K562 (cell line): ENCODE measurements around the gene MLKL. TPM values are rescaled to one million over a fixed set of nuclear protein-coding genes. Genes with fewer than 3 reads are reported as not detected.

Experiments
- ATAC-seq: fragments of 200-7000 bp; cut with Tn5 transposase; 3 replicates; pipeline ENCODE4 v1.9.1; 2020; ENCODE audit warnings: moderate library complexity
- BruUV-seq: library from RNA; stranded (reverse); fragments of 400-500 nt; replicated peaks from 2 replicates; lab custom pipeline; 2021; lab: Mats Ljungman, UMichigan
- CTCF ChIA-PET: fragments of 300-600 bp; formaldehyde crosslinking; extraction: SDS; loops from one replicate; lab custom pipeline; 2021; ENCODE audit warnings: low intra/inter-chr PET ratio; lab: Yijun Ruan, JAX
- POLR2A ChIA-PET: fragments of 300-600, 350-650 bp; sonication (Branson Sonifier 250); formaldehyde crosslinking; extraction: SDS; loops from one replicate; lab custom pipeline; 2021; ENCODE audit warnings: antibody characterized with exemption, inconsistent platforms; lab: Yijun Ruan, JAX
- DNase-seq, 4 experiments: peaks; one replicate each; pipeline versions ENCODE4 v3.0.0 to v3.0.0-alpha.2; 2011 to 2018; ENCODE audit warnings: low spot score in 3 of 4, mixed read lengths in 3 of 4; ENCODE audit errors: extremely low read depth in 1 of 4
- FAIRE-seq: peaks from 2 replicates; lab custom pipeline; 2011; peaks lifted over from hg19 to GRCh38; lab: Jason Lieb, UNC
- H2AFZ ChIP-seq: 2 replicates; pipeline ENCODE4 v1.6.0; 2011; ENCODE audit warnings: low read depth, low read length, control low read depth, inconsistent platforms
- H3K27ac ChIP-seq: fragments of 200-600 bp; 3 replicates; pipeline ENCODE4 v1.8.0; 2011; ENCODE audit warnings: low read depth, mild to moderate bottlenecking, control low read depth, inconsistent platforms, low read length, moderate library complexity, mixed read lengths; ENCODE audit errors: extremely low read depth
- H3K27me3 ChIP-seq, 2 experiments: fragments of 300-600 bp in 1 of 2; 2 replicates in 1 of 2; 3 replicates in 1 of 2; pipeline versions ENCODE4 v1.6.0 to v1.8.0; 2011; ENCODE audit warnings: inconsistent platforms in 2 of 2, low read length in 2 of 2, mild to moderate bottlenecking in 1 of 2, mixed read lengths in 1 of 2, moderate library complexity in 1 of 2; ENCODE audit not compliant: control insufficient read depth in 2 of 2, insufficient read depth in 2 of 2
- H3K36me3 ChIP-seq: fragments of 300-600 bp; 3 replicates; pipeline ENCODE4 v1.8.0; 2011; ENCODE audit warnings: mild to moderate bottlenecking, low read length, inconsistent platforms; ENCODE audit not compliant: control insufficient read depth, insufficient read depth
- H3K4me1 ChIP-seq, 2 experiments: fragments of 200-600 bp in 1 of 2; replicated peaks in 1 of 2; 2 replicates in 1 of 2; 3 replicates in 1 of 2; pipeline versions ENCODE4 v1.5.1 to v1.8.0; 2011; ENCODE audit warnings: inconsistent platforms in 2 of 2, low read length in 2 of 2, mild to moderate bottlenecking in 1 of 2, mixed read lengths in 1 of 2, moderate library complexity in 1 of 2; ENCODE audit not compliant: control insufficient read depth in 2 of 2, insufficient read depth in 2 of 2
- H3K4me2 ChIP-seq: 2 replicates; pipeline ENCODE4 v1.6.1; 2011; ENCODE audit warnings: low read length, control low read depth, inconsistent platforms, mixed read lengths; ENCODE audit not compliant: insufficient read depth
- H3K4me3 ChIP-seq: fragments of 200-600 bp; sonication (generic), shearing (Covaris generic); 2 replicates; pipeline ENCODE4 v1.5.1; 2016; ENCODE audit warnings: control low read depth, inconsistent platforms
- H3K79me2 ChIP-seq: fragments of 200-600 bp; 3 replicates; pipeline ENCODE4 v1.8.0; 2011; ENCODE audit warnings: low read length, inconsistent platforms; ENCODE audit not compliant: control insufficient read depth, insufficient read depth
- H3K9ac ChIP-seq, 2 experiments: 2 replicates each; pipeline versions ENCODE4 v1.6.0 to v1.6.1; 2011; ENCODE audit warnings: low read depth in 2 of 2, low read length in 2 of 2, control low read depth in 1 of 2, inconsistent platforms in 1 of 2, mild to moderate bottlenecking in 1 of 2, mixed read lengths in 1 of 2; ENCODE audit not compliant: insufficient read depth in 1 of 2
- H3K9me1 ChIP-seq: one replicate; pipeline ENCODE4 v1.6.0; 2011; ENCODE audit warnings: inconsistent platforms, mild to moderate bottlenecking, low read length, moderate library complexity; ENCODE audit not compliant: control insufficient read depth, insufficient read depth
- H3K9me3 ChIP-seq: replicated peaks from 2 replicates; pipeline ENCODE4 v1.5.1; 2011; ENCODE audit warnings: low read depth, low read length, inconsistent platforms; ENCODE audit not compliant: control insufficient read depth, insufficient read depth
- H4K20me1 ChIP-seq: replicated peaks from 2 replicates; pipeline ENCODE4 v1.6.1; 2011; ENCODE audit warnings: low read length, inconsistent platforms, mixed read lengths; ENCODE audit not compliant: control insufficient read depth, insufficient read depth
- TBL1XR1 ChIP-seq, 2 experiments: IDR thresholded peaks; 2 replicates each; pipeline ENCODE4 v1.6.1; 2012; ENCODE audit warnings: improper control_type of control experiment in 2 of 2, low read length in 2 of 2, mild to moderate bottlenecking in 1 of 2
- WGBS: fragments of 100-300 bp; shearing (Covaris generic); methylation state at CpG from one replicate; pipeline ENCODE4 v1.1.6; 2016; ENCODE audit warnings: low coverage, mixed read lengths; ENCODE audit not compliant: insufficient coverage; ENCODE audit errors: missing lambda C conversion rate; 5-methylcytosine and 5-hydroxymethylcytosine counted together
- in situ Hi-C: fragments of 300-500 bp; cut with MboI; formaldehyde crosslinking; loops from 4 replicates; pipeline ENCODE4 v1.15.0; 2018; ENCODE audit warnings: inconsistent platforms, mixed read lengths
- intact Hi-C: fragments of 100-400 bp; cut with micrococcal nuclease; formaldehyde crosslinking; loops from 2 replicates; pipeline ENCODE4 v1.14.2; 2022
- polyA plus RNA-seq, 8 experiments: library from polyadenylated mRNA; depleted of rRNA in 4 of 8; stranded (reverse) in 5 of 8; unstranded in 3 of 8; fragments of >200 nt; fragmentation: Nextera tagmentation in 2 of 8; fragmentation: Illumina TruSeq in 1 of 8; extraction: Ambion mirVana in 2 of 8; extraction: Trizol in 1 of 8; gene quantifications; 2 replicates each; pipeline versions ENCODE4 v1.2.1 to v1.2.3, GENCODE V29; 2011 to 2014; ENCODE audit warnings: inconsistent platforms in 1 of 8, missing spikeins in 1 of 8
- total RNA-seq, 7 experiments: library from RNA; depleted of rRNA in 6 of 7; stranded (reverse); fragments of >200 nt in 6 of 7; fragmentation: Illumina TruSeq in 2 of 7; extraction: Trizol in 2 of 7; gene quantifications; 2 replicates each; pipeline versions ENCODE4 v1.2.1 to v1.2.3, GENCODE V29; 2011 to 2021; ENCODE audit warnings: low replicate concordance in 1 of 7
- TF ChIP-seq, protein P1 (sequence below), 3 experiments: IDR thresholded peaks in 2 of 3; conservative IDR thresholded peaks in 1 of 3; 2 replicates each; pipeline ENCODE4 v1.5.1; 2011 to 2012; ENCODE audit warnings: low read length in 3 of 3, mild to moderate bottlenecking in 3 of 3, control low read depth in 2 of 3, improper control_type of control experiment in 1 of 3, inconsistent platforms in 1 of 3, low read depth in 1 of 3, mixed read lengths in 1 of 3, moderate library complexity in 1 of 3; ENCODE audit not compliant: insufficient read depth in 2 of 3

Gene MLKL
- total and polyA plus RNA-seq, 9 of the 15 experiments (the other 6 are each of a cell fraction or from before 2014, with no cell fraction given) = 1.6 to 6.1 (median 4.8) TPM

GRCh38 chr16:74679983-74680382, 20.7 kb downstream of the MLKL start:
- intact Hi-C loops (no loop called here), in situ Hi-C loops (no loop called here)
- ATAC-seq = no peak
- H3K79me2 ChIP-seq = no peaks in the 10 kb centered on the region
- H3K4me2 ChIP-seq = no peak overlapping the region
- ChIA-PET CTCF (interaction anchor here (0.5 kb wide), 1 partner anchor 1210 kb away, joined by 3 read pairs; no protein-coding TSS in a partner anchor), POLR2A (interaction anchor here (0.7 to 3.0 kb wide), 4 partner anchors 11 to 40 kb away, joined by 3 to 26 read pairs (median 8); partner anchors contain the start of gene RFWD3)
- DNase-seq = no peak
- H3K27me3 ChIP-seq = peaks cover 0 to 5% of the 10 kb centered on the region in 2 experiments; a peak in 2 of 5 replicates
- BruUV-seq = no TSS peak
- no peaks in the 10 kb centered on the region for H4K20me1 ChIP-seq
- H3K4me3 ChIP-seq = no peak overlapping the region
- peaks cover 0 to 6% of the 10 kb centered on the region in 2 experiments; a peak in 1 of 5 replicates for H3K4me1 ChIP-seq
- TF ChIP-seq, protein P1, sequence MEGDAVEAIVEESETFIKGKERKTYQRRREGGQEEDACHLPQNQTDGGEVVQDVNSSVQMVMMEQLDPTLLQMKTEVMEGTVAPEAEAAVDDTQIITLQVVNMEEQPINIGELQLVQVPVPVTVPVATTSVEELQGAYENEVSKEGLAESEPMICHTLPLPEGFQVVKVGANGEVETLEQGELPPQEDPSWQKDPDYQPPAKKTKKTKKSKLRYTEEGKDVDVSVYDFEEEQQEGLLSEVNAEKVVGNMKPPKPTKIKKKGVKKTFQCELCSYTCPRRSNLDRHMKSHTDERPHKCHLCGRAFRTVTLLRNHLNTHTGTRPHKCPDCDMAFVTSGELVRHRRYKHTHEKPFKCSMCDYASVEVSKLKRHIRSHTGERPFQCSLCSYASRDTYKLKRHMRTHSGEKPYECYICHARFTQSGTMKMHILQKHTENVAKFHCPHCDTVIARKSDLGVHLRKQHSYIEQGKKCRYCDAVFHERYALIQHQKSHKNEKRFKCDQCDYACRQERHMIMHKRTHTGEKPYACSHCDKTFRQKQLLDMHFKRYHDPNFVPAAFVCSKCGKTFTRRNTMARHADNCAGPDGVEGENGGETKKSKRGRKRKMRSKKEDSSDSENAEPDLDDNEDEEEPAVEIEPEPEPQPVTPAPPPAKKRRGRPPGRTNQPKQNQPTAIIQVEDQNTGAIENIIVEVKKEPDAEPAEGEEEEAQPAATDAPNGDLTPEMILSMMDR (IDR thresholded peaks at IDR 0.05 in 2 of 3, conservative IDR thresholded peaks at IDR 0.05 in 1 of 3; ENCODE audit: insufficient read depth in 2 of 3, low read depth in 1 of 3, low read length in 3 of 3) = no peak
- no peak for FAIRE-seq
- H3K9me1 ChIP-seq = no peaks in the 10 kb centered on the region
- WGBS = 3% methylated on average over 2 of the region's 2 CpGs
- no peaks in the 10 kb centered on the region for H3K36me3 ChIP-seq
- H3K9me3 ChIP-seq = no peaks in the 10 kb centered on the region
- no peak overlapping the region for H3K27ac ChIP-seq
- H2AFZ ChIP-seq = no peak overlapping the region
- no peak overlapping the region for H3K9ac ChIP-seq

DNA sequence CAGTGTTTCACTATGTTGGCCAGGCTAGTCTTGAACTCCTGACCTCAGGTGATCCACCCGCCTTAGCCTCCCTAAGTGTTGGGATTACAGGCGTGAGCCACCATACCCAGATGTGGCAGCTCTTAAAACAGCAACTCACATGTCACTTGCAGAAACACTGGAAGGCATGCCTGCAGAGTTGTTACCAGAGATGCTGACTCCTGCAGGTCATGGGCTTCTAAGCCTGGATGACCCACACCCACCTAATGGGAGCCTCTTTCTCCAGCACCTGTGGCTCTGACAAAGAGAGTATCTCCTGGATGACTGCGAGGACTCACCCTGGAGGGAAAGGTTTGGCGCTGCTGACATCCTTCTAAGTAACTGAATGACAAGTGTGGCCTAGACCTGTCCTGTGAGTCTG, 22.8 kb downstream of the MLKL start:
- in situ Hi-C loops (no loop called here), intact Hi-C loops (no loop called here)
- no peaks in the 10 kb centered on the region for H3K9me3 ChIP-seq
- H3K4me1 ChIP-seq = peaks cover 0 to 5% of the 10 kb centered on the region in 2 experiments; a peak in 1 of 5 replicates
- H4K20me1 ChIP-seq = no peaks in the 10 kb centered on the region
- CTCF ChIA-PET = no interaction called here
- no peak for TF ChIP-seq TBL1XR1 (IDR thresholded peaks at IDR 0.05; ENCODE audit: low read length in 2 of 2)
- peaks cover 0 to 5% of the 10 kb centered on the region in 2 experiments; a peak in 2 of 5 replicates for H3K27me3 ChIP-seq
- no peaks in the 10 kb centered on the region for H3K36me3 ChIP-seq
- no peak overlapping the region for H2AFZ ChIP-seq
- ATAC-seq (peak; percentile 54), DNase-seq (no peak), FAIRE-seq (no peak)
- no peaks in the 10 kb centered on the region for H3K79me2 ChIP-seq
- no peak overlapping the region for H3K27ac ChIP-seq
- BruUV-seq = no TSS peak
- no peak overlapping the region for H3K4me2 ChIP-seq
- H3K9me1 ChIP-seq = no peaks in the 10 kb centered on the region
- WGBS = 48% methylated on average over 4 of the region's 4 CpGs
- no peak overlapping the region for H3K9ac ChIP-seq
- H3K4me3 ChIP-seq = no peak overlapping the region
- POLR2A ChIA-PET = interaction anchor here (0.6 to 0.9 kb wide), 2 partner anchors 9 to 40 kb away, joined by 3 read pairs; no protein-coding TSS in a partner anchor
